Tongue (tissue), 2 donors: ENCODE measurements around the gene AATK. TPM values are rescaled to one million over a fixed set of nuclear protein-coding genes. Genes with fewer than 3 reads are reported as not detected.
"Not testable (repeated sequence)": the region's sequence is repeated elsewhere in the genome, so short reads cannot be mapped to it uniquely, and the experiment has no call there.

ENCODE experiments used
- DNase-seq: peaks from one replicate; pipeline ENCODE4 v3.0.0-alpha.2; 2015
- total RNA-seq: library from RNA; depleted of rRNA; stranded (reverse); fragments of >200 nt; gene quantifications from one replicate; pipeline ENCODE4 v1.2.3, GENCODE V29; 2014

AATK gene
- total RNA-seq, 1 donor from 2014 or later: 11.1 TPM

GRCh38 chr17:81091774-81092517 lies 74.1 kb downstream of the AATK start:
- DNase-seq: no peak

GRCh38 chr17:81091154-81091553 lies 74.9 kb downstream of the AATK start:
- DNase-seq: peak; percentile 60

- DNase-seq: peak; percentile 81
Measured at GRCh38 chr17:81090361-81091136, 75.5 kb downstream of the AATK start.

GRCh38 chr17:81086789-81087551 lies 79.1 kb downstream of the AATK start:
- peak; percentile 51 for DNase-seq

- no peak for DNase-seq
Measured at GRCh38 chr17:81085420-81085911, 80.6 kb downstream of the AATK start.

- no peak for DNase-seq
Measured at GRCh38 chr17:81084680-81085419, 81.2 kb downstream of the AATK start.

- no peak for DNase-seq
Measured at GRCh38 chr17:81083125-81083765, 82.8 kb downstream of the AATK start.

- DNase-seq: no peak
Measured at GRCh38 chr17:81082177-81083073, 83.6 kb downstream of the AATK start.

GRCh38 chr17:81081222-81082176 lies 84.5 kb downstream of the AATK start:
- DNase-seq: no peak

- DNase-seq: no peak
Measured at GRCh38 chr17:81080019-81080418, 86.0 kb downstream of the AATK start.

GRCh38 chr17:81078026-81078913 lies 87.8 kb downstream of the AATK start:
- DNase-seq: not testable (repeated sequence)

GRCh38 chr17:81076141-81076679 lies 89.8 kb downstream of the AATK start:
- DNase-seq: peak; percentile 69

- no peak for DNase-seq
Measured at GRCh38 chr17:81075307-81075706, 90.7 kb downstream of the AATK start.

- DNase-seq: no peak
Measured at GRCh38 chr17:81074875-81075274, 91.1 kb downstream of the AATK start.

GRCh38 chr17:81073967-81074839 lies 91.8 kb downstream of the AATK start:
- no peak for DNase-seq
